Measurements from ENCODE around the gene TAF6.

DNA sequence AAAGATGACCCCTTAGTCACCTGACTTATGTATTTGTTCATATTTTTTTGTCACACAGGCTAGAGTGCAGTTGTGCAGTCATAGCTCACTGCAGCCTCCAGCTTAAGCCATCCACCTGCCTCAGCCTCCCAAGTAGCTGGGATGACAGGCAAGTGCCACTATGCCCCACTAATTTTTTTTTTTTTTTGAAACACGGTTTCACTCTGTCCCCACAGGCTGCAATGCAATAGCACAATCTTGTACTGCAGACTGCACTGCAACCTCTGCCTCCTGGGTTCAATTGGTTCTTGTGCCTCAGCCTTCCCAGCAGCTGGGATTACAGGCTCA, 9.4 kb upstream of the TAF6 start:
- TF ChIP-seq, protein P1, sequence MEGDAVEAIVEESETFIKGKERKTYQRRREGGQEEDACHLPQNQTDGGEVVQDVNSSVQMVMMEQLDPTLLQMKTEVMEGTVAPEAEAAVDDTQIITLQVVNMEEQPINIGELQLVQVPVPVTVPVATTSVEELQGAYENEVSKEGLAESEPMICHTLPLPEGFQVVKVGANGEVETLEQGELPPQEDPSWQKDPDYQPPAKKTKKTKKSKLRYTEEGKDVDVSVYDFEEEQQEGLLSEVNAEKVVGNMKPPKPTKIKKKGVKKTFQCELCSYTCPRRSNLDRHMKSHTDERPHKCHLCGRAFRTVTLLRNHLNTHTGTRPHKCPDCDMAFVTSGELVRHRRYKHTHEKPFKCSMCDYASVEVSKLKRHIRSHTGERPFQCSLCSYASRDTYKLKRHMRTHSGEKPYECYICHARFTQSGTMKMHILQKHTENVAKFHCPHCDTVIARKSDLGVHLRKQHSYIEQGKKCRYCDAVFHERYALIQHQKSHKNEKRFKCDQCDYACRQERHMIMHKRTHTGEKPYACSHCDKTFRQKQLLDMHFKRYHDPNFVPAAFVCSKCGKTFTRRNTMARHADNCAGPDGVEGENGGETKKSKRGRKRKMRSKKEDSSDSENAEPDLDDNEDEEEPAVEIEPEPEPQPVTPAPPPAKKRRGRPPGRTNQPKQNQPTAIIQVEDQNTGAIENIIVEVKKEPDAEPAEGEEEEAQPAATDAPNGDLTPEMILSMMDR (IDR thresholded peaks at IDR 0.05): no peak
- no peak for TF ChIP-seq POLR2A (IDR thresholded peaks at IDR 0.05)
